HepG2 (cell line): ENCODE data around the gene SGMS1. TPM values are rescaled to one million over a fixed set of nuclear protein-coding genes. Genes with fewer than 3 reads are reported as not detected.

Source experiments
- ATAC-seq: fragments of 200-7000 bp; cut with Tn5 transposase; 3 replicates; pipeline ENCODE4 v1.9.1; 2020; ENCODE audit warnings: mild to moderate bottlenecking, moderate library complexity
- BruUV-seq: library from RNA; stranded (reverse); fragments of 400-500 nt; replicated peaks from 2 replicates; lab custom pipeline; 2021; lab: Mats Ljungman, UMichigan
- CTCF ChIA-PET: fragments of 300-600 bp; formaldehyde crosslinking; extraction: SDS; loops from one replicate; lab custom pipeline; 2021; ENCODE audit warnings: low total read pairs, inconsistent platforms, low intra/inter-chr PET ratio; lab: Yijun Ruan, JAX
- POLR2A ChIA-PET: fragments of 350-600 bp; sonication (Branson Sonifier 250); formaldehyde crosslinking; loops from one replicate; lab custom pipeline; 2020; ENCODE audit warnings: antibody characterized with exemption, inconsistent platforms; lab: Yijun Ruan, JAX
- DNase-seq: peaks from one replicate; pipeline ENCODE4 v3.0.0-alpha.2; 2015; ENCODE audit warnings: low spot score
- FAIRE-seq: peaks from 3 replicates; lab custom pipeline; 2011; peaks lifted over from hg19 to GRCh38; lab: Jason Lieb, UNC
- H2AFZ ChIP-seq: one replicate; pipeline ENCODE4 v1.6.1; 2011; ENCODE audit warnings: low read length, inconsistent platforms
- H3K27ac ChIP-seq: fragments of 300-600 bp; 3 replicates; pipeline ENCODE4 v1.8.0; 2011; ENCODE audit warnings: mixed run types, mild to moderate bottlenecking, mixed read lengths, low read length, inconsistent platforms; ENCODE audit not compliant: insufficient read depth; ENCODE audit errors: extremely low read length
- H3K27me3 ChIP-seq, 2 experiments: fragments of 200-600 bp in 1 of 2; 2 replicates in 1 of 2; 3 replicates in 1 of 2; pipeline versions ENCODE4 v1.6.0 to v1.8.0; 2011; ENCODE audit warnings: low read length in 2 of 2, mild to moderate bottlenecking in 2 of 2, moderate library complexity in 2 of 2, inconsistent platforms in 1 of 2; ENCODE audit not compliant: insufficient read depth in 2 of 2, control insufficient read depth in 1 of 2
- H3K36me3 ChIP-seq, 2 experiments: fragments of 200-600 bp in 1 of 2; replicated peaks in 1 of 2; 2 replicates in 1 of 2; 3 replicates in 1 of 2; pipeline versions ENCODE4 v1.5.1 to v1.8.0; 2011; ENCODE audit warnings: low read length in 2 of 2, inconsistent platforms in 1 of 2; ENCODE audit not compliant: insufficient read depth in 2 of 2, control insufficient read depth in 1 of 2
- H3K4me1 ChIP-seq: 2 replicates; pipeline ENCODE4 v1.5.1; 2012; ENCODE audit warnings: low read length, inconsistent platforms; ENCODE audit not compliant: insufficient read depth
- H3K4me2 ChIP-seq: 2 replicates; pipeline ENCODE4 v1.6.0; 2011; ENCODE audit warnings: low read depth, low read length, inconsistent platforms
- H3K4me3 ChIP-seq, 3 experiments: fragments of 200-600 bp in 1 of 3; sonication (generic), shearing (Covaris generic) in 1 of 3; replicated peaks in 1 of 3; 2 replicates each; pipeline ENCODE4 v1.5.1; 2011 to 2016; ENCODE audit warnings: low read length in 3 of 3, inconsistent platforms in 2 of 3, low read depth in 2 of 3, mild to moderate bottlenecking in 2 of 3, control low read depth in 1 of 3, mixed read lengths in 1 of 3; ENCODE audit not compliant: insufficient read depth in 1 of 3
- H3K79me2 ChIP-seq: one replicate; pipeline ENCODE4 v1.6.1; 2011; ENCODE audit warnings: low read length, inconsistent platforms; ENCODE audit not compliant: insufficient read depth
- H3K9ac ChIP-seq: 2 replicates; pipeline ENCODE4 v1.6.0; 2011; ENCODE audit warnings: mild to moderate bottlenecking, low read depth, low read length, inconsistent platforms; ENCODE audit not compliant: insufficient read depth
- H3K9me3 ChIP-seq: 2 replicates; pipeline ENCODE4 v1.5.1; 2012; ENCODE audit warnings: mild to moderate bottlenecking, low read length
- H4K20me1 ChIP-seq: 2 replicates; pipeline ENCODE4 v1.6.0; 2011; ENCODE audit warnings: inconsistent platforms, mild to moderate bottlenecking, low read length, moderate library complexity; ENCODE audit not compliant: insufficient read depth
- CCAR2 ChIP-seq: fragments of 200-400 bp; formaldehyde crosslinking; optimal IDR thresholded peaks from 2 replicates; pipeline ENCODE3; 2018; ENCODE audit warnings: low read depth, mild to moderate bottlenecking, low read length, moderate library complexity
- DMAP1 ChIP-seq: IDR thresholded peaks from 2 replicates; pipeline ENCODE4 v1.6.1; 2016
- ESRRA ChIP-seq: sonication (generic); formaldehyde crosslinking; IDR thresholded peaks from 2 replicates; pipeline ENCODE4 v1.5.1; 2020; ENCODE audit warnings: mild to moderate bottlenecking, low read depth, missing genetic modification reagents
- POLR2G ChIP-seq: fragments of 200-400 bp; formaldehyde crosslinking; IDR thresholded peaks from 2 replicates; pipeline ENCODE4 v1.6.1; 2018; ENCODE audit warnings: mild to moderate bottlenecking, low read depth, low read length, moderate library complexity
- SSRP1 ChIP-seq: IDR thresholded peaks from 2 replicates; pipeline ENCODE4 v1.6.1; 2016; ENCODE audit warnings: control low read depth
- TCF7L2 ChIP-seq: IDR thresholded peaks from 2 replicates; pipeline ENCODE4 v1.6.1; 2011; ENCODE audit warnings: mild to moderate bottlenecking, low read depth, low read length, moderate library complexity
- ZBTB7B ChIP-seq: sonication (generic); formaldehyde crosslinking; IDR thresholded peaks from 2 replicates; pipeline ENCODE4 v1.4.0; 2020; ENCODE audit warnings: missing genetic modification reagents
- ZNF17 ChIP-seq: sonication (generic); formaldehyde crosslinking; IDR thresholded peaks from 2 replicates; pipeline ENCODE4 v1.5.0; 2020; ENCODE audit warnings: mild to moderate bottlenecking, missing genetic modification reagents
- ZNF710 ChIP-seq: sonication (generic); formaldehyde crosslinking; IDR thresholded peaks from 2 replicates; pipeline ENCODE4 v1.5.0; 2020; ENCODE audit warnings: mild to moderate bottlenecking, missing genetic modification reagents, borderline replicate concordance
- WGBS: methylation state at CpG from one replicate; pipeline ENCODE4 v1.1.6; 2017; ENCODE audit warnings: low lambda C conversion rate; 5-methylcytosine and 5-hydroxymethylcytosine counted together
- in situ Hi-C: cut with HindIII; loops from 2 replicates; pipeline ENCODE4 v1.10.0; 2017; ENCODE audit warnings: low pct_unique_long_range_greater_than_20kb; ENCODE audit not compliant: extremely low pct_ligation_motif_present
- intact Hi-C: fragments of 100-400 bp; cut with micrococcal nuclease; formaldehyde crosslinking; loops from one replicate; pipeline ENCODE4 v1.10.0; 2022; ENCODE audit not compliant: unreplicated experiment
- polyA plus RNA-seq, 8 experiments: library from polyadenylated mRNA; depleted of rRNA in 3 of 8; stranded (reverse) in 7 of 8; unstranded in 1 of 8; fragments of >200 nt; fragmentation: Illumina TruSeq in 4 of 8; extraction: Trizol in 4 of 8; gene quantifications; 2 replicates each; pipeline versions ENCODE4 v1.2.1 to v1.2.3, GENCODE V29; 2011 to 2016; ENCODE audit warnings: low read depth in 4 of 8, missing spikeins in 1 of 8, mixed read lengths in 1 of 8; ENCODE audit not compliant: insufficient read depth in 1 of 8
- total RNA-seq, 5 experiments: library from RNA; depleted of rRNA; stranded (reverse); fragments of >200 nt; fragmentation: Illumina TruSeq; extraction: Trizol; gene quantifications; 2 replicates each; pipeline ENCODE4 v1.2.3, GENCODE V29; 2016; ENCODE audit warnings: low read depth in 1 of 5
- TF ChIP-seq, protein P1 (sequence below): sonication (generic); formaldehyde crosslinking; IDR thresholded peaks from 2 replicates; pipeline ENCODE4 v1.8.1; 2023; ENCODE audit warnings: mild to moderate bottlenecking, inconsistent platforms, moderate library complexity, missing genetic modification reagents, borderline replicate concordance
- TF ChIP-seq, protein P2 (sequence below), 2 experiments: sonication (generic) in 1 of 2; formaldehyde crosslinking in 1 of 2; IDR thresholded peaks; 2 replicates each; pipeline versions ENCODE4 v1.4.0 to v1.6.1; 2016 to 2020; ENCODE audit warnings: borderline replicate concordance in 1 of 2, low read depth in 1 of 2, mild to moderate bottlenecking in 1 of 2, missing genetic modification reagents in 1 of 2

The SGMS1 gene
- total and polyA plus RNA-seq, 2 of the 13 experiments (the other 11 are each of a cell fraction or from before 2014, with no cell fraction given) = 6.5 to 15.1 TPM

DNA sequence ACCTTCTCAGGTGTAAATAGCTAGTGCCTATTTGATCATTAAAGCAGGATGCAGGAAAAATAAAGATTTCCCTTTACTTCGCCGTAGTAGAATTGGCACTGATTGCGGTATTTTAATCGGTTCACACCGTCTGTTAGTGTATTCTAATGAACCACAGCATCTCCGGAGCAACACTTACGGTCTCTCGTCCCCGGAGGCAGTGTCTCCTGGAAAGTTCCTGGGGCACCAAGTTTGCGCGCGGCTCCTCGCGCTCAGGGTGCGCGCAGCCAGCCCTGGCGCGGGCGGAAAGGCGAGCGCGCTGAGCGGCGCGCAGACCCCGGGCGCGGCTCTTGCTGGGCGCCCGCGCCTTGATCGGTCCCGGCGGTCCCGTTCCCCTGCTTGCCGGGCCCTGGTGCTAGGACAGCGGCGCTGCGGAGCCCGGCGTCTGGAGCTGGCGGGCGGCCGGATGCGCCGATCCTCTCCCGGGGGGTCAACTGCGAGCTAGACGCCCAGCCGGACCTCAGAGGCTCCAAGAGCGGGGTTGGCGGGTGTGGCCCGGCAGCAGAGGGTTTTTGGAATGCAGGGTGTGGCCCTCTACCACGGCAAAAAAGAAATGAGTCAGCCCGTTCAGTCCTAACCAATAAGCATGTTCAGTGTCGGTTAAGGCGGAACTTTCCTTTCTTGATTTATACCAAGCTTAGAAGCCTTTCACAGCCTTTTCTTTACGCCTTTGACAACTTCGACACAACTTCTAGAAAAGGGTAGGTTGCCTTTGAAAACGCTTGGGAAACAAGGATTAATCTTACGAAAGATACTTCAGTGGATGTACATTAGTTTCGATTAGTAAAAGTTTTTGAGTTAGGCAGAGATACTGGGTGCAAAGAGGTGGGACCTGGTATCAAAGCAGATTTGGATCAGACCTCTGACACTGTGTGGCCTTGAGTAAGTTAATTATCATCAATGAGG, 205.6 kb downstream of the SGMS1 start:
- ATAC-seq (peak; percentile 91), FAIRE-seq (peak; percentile 51), DNase-seq (peak; percentile 31)
- in situ Hi-C loops = no loop called here
- no TSS peak for BruUV-seq
- peak overlapping the region; percentile 88 for H2AFZ ChIP-seq
- no peaks in the 10 kb centered on the region for H3K36me3 ChIP-seq
- peak overlapping the region; percentile 78 for H3K4me2 ChIP-seq
- peaks cover 52% of the 10 kb centered on the region for H3K4me1 ChIP-seq
- H3K4me3 ChIP-seq = peak overlapping the region; percentile 69 to 88 (median 76)
- intact Hi-C loops = loop anchor here (2.0 to 10.0 kb wide), 2 partner anchors 25 to 207 kb away; partner anchors contain the start of gene SGMS1
- no peaks in the 10 kb centered on the region for H3K27me3 ChIP-seq
- 7% methylated on average over 22 of the region's 62 CpGs for WGBS
- ChIA-PET CTCF (interaction anchor here (2.6 kb wide), 1 partner anchor 51 kb away, joined by 6 read pairs; no protein-coding TSS in a partner anchor), POLR2A (interaction anchor here (0.6 to 1.0 kb wide), 2 partner anchors 77 to 206 kb away, joined by 3 to 5 read pairs; no protein-coding TSS in a partner anchor)
- peak overlapping the region; percentile 64 for H3K9ac ChIP-seq
- peaks cover 6% of the 10 kb centered on the region for H3K79me2 ChIP-seq
- H3K27ac ChIP-seq = peak overlapping the region; percentile 46
- H3K9me3 ChIP-seq = no peaks in the 10 kb centered on the region
- H4K20me1 ChIP-seq = no peaks in the 10 kb centered on the region
- TF ChIP-seq CCAR2 (no peak), ZNF17 (CRISPR knock-in tag) (no peak), POLR2G (peak; percentile 35; the same call in 1 of the 2 replicates), ZNF710 (CRISPR knock-in tag) (no peak), ZBTB7B (CRISPR knock-in tag) (no peak; the same call in 1 of the 2 replicates), ESRRA (CRISPR knock-in tag) (no peak), DMAP1 (CRISPR knock-in tag) (0 out of 2 replicates have a peak, but pooled peaks have one; percentile 18), SSRP1 (CRISPR knock-in tag) (no peak), TCF7L2 (no peak)
- TF ChIP-seq, protein P1, sequence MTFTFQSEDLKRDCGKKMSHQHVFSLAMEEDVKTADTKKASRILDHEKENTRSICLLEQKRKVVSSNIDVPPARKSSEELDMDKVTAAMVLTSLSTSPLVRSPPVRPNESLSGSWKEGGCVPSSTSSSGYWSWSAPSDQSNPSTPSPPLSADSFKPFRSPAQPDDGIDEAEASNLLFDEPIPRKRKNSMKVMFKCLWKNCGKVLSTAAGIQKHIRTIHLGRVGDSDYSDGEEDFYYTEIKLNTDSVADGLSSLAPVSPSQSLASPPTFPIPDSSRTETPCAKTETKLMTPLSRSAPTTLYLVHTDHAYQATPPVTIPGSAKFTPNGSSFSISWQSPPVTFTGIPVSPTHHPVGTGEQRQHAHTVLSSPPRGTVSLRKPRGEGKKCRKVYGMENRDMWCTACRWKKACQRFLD = no peak
- TF ChIP-seq, protein P2, sequence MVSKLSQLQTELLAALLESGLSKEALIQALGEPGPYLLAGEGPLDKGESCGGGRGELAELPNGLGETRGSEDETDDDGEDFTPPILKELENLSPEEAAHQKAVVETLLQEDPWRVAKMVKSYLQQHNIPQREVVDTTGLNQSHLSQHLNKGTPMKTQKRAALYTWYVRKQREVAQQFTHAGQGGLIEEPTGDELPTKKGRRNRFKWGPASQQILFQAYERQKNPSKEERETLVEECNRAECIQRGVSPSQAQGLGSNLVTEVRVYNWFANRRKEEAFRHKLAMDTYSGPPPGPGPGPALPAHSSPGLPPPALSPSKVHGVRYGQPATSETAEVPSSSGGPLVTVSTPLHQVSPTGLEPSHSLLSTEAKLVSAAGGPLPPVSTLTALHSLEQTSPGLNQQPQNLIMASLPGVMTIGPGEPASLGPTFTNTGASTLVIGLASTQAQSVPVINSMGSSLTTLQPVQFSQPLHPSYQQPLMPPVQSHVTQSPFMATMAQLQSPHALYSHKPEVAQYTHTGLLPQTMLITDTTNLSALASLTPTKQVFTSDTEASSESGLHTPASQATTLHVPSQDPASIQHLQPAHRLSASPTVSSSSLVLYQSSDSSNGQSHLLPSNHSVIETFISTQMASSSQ (IDR thresholded peaks at IDR 0.05; ENCODE audit: low read depth) = no peak
- TF ChIP-seq, protein P2 (CRISPR knock-in tag; IDR thresholded peaks at IDR 0.05; ENCODE audit: borderline replicate concordance) = no peak
